Measurements from ENCODE around the gene CLCNKB.

GRCh38 chr1:15997637-15998280, 45.8 kb upstream of the CLCNKB start:
- TF ChIP-seq EZH2 (IDR thresholded peaks at IDR 0.05) = no peak
- TF ChIP-seq CTCF (IDR thresholded peaks at IDR 0.05 in 2 of 3, conservative IDR thresholded peaks at IDR 0.05 in 1 of 3; ENCODE audit: borderline replicate concordance in 1 of 3, insufficient read depth in 1 of 3, low read depth in 2 of 3, low read length in 2 of 3) = no peak
- no peak for TF ChIP-seq POLR2A (IDR thresholded peaks at IDR 0.05; ENCODE audit: borderline replicate concordance, extremely low read depth, insufficient read depth, insufficient read length)
- no peak for TF ChIP-seq MAX (IDR thresholded peaks at IDR 0.05)
- TF ChIP-seq EGR1 (IDR thresholded peaks at IDR 0.05; ENCODE audit: low read depth) = no peak
- TF ChIP-seq SIN3A (IDR thresholded peaks at IDR 0.05; ENCODE audit: low read depth) = no peak
- TF ChIP-seq ZFX (IDR thresholded peaks at IDR 0.05) = no peak
- no peak for TF ChIP-seq REST (IDR thresholded peaks at IDR 0.05; ENCODE audit: low read depth)
- no peak for TF ChIP-seq POLR2AphosphoS5 (IDR thresholded peaks at IDR 0.05; ENCODE audit: low read depth, low read length)
- no peak for TF ChIP-seq ATF3 (IDR thresholded peaks at IDR 0.05)

Measured in HCT116 (cell line).